HCT116 (cell line): Measurements from ENCODE around the gene CDYL2. TPM values are rescaled to one million over a fixed set of nuclear protein-coding genes. Genes with fewer than 3 reads are reported as not detected.

Source experiments
- ATAC-seq: fragments of 200-7000 bp; cut with Tn5 transposase; 2 replicates; pipeline ENCODE4 v1.9.1; 2020; ENCODE audit warnings: mild to moderate bottlenecking, moderate library complexity
- BruUV-seq: library from RNA; stranded (reverse); fragments of 400-500 nt; replicated peaks from 2 replicates; lab custom pipeline; 2021; lab: Mats Ljungman, UMichigan
- CTCF ChIA-PET: fragments of 300-600 bp; sonication (Branson Sonifier 250); formaldehyde crosslinking; loops from one replicate; lab custom pipeline; 2021; ENCODE audit warnings: antibody characterized with exemption; lab: Charles Lee
- POLR2A ChIA-PET: fragments of 300-600, 350-600 bp; sonication (Branson Sonifier 250); formaldehyde crosslinking; loops from one replicate; lab custom pipeline; 2021; ENCODE audit warnings: antibody characterized with exemption; lab: Charles Lee
- RAD21 ChIA-PET, 2 experiments: fragments of 300-600 bp; sonication (Branson Sonifier 250); formaldehyde crosslinking; loops; one replicate each; lab custom pipeline; 2023; ENCODE audit warnings: low total read pairs in 2 of 2; ENCODE audit not compliant: uncharacterized antibody in 2 of 2, unreplicated experiment in 2 of 2, low non-redundant PET in 1 of 2; lab: Charles Lee
- DNase-seq: peaks from one replicate; pipeline ENCODE4 v3.0.0-alpha.2; 2010; ENCODE audit warnings: low read depth, low spot score
- H2AFZ ChIP-seq: fragments of 200-600 bp; shearing (Covaris generic), sonication (generic); 2 replicates; pipeline ENCODE4 v1.6.1; 2017; ENCODE audit warnings: low read depth, mixed run types, mixed read lengths, antibody characterized with exemption, low read length; ENCODE audit not compliant: poor library complexity, severe bottlenecking
- H3K27ac ChIP-seq: 2 replicates; pipeline ENCODE4 v1.5.1; 2012; ENCODE audit warnings: low read depth, low read length
- H3K27me3 ChIP-seq: fragments of 200-600 bp; sonication (generic); 2 replicates; pipeline ENCODE4 v1.6.1; 2016; ENCODE audit warnings: mixed run types, low read length, mixed read lengths; ENCODE audit not compliant: insufficient read depth
- H3K36me3 ChIP-seq, 2 experiments: fragments of 200-500 bp in 1 of 2; fragments of 200-600 bp in 1 of 2; sonication (Bioruptor generic) in 1 of 2; sonication (generic) in 1 of 2; 2 replicates each; pipeline versions ENCODE4 v1.5.1 to v1.6.1; 2014 to 2016; ENCODE audit warnings: low read length in 2 of 2, inconsistent platforms in 1 of 2, mixed read lengths in 1 of 2, mixed run types in 1 of 2; ENCODE audit not compliant: insufficient read depth in 2 of 2, control insufficient read depth in 1 of 2
- H3K4me1 ChIP-seq, 2 experiments: fragments of 200-600 bp in 1 of 2; sonication (generic) in 1 of 2; 2 replicates each; pipeline versions ENCODE4 v1.5.1 to v1.6.1; 2012 to 2017; ENCODE audit warnings: low read length in 2 of 2, inconsistent platforms in 1 of 2, mild to moderate bottlenecking in 1 of 2, mixed read lengths in 1 of 2, mixed run types in 1 of 2, moderate library complexity in 1 of 2; ENCODE audit not compliant: insufficient read depth in 2 of 2, control insufficient read depth in 1 of 2
- H3K4me2 ChIP-seq: fragments of 200-600 bp; sonication (generic); 2 replicates; pipeline ENCODE4 v1.6.1; 2017; ENCODE audit warnings: mixed run types, low read length, mixed read lengths
- H3K4me3 ChIP-seq, 2 experiments: fragments of 200-600 bp in 1 of 2; sonication (generic) in 1 of 2; replicated peaks in 1 of 2; 2 replicates each; pipeline ENCODE4 v1.5.1; 2011 to 2016; ENCODE audit warnings: low read length in 2 of 2, control low read depth in 1 of 2, low read depth in 1 of 2, mild to moderate bottlenecking in 1 of 2, mixed read lengths in 1 of 2, mixed run types in 1 of 2
- H3K79me2 ChIP-seq: fragments of 200-600 bp; sonication (generic); 2 replicates; pipeline ENCODE4 v1.6.1; 2017; ENCODE audit warnings: mild to moderate bottlenecking, mixed run types, low read length, moderate library complexity, mixed read lengths; ENCODE audit not compliant: insufficient read depth
- H3K9ac ChIP-seq: fragments of 200-600 bp; sonication (generic); 2 replicates; pipeline ENCODE4 v1.6.1; 2016; ENCODE audit warnings: low read length, mixed read lengths
- H3K9me2 ChIP-seq: fragments of 200-600 bp; sonication (generic), shearing (Covaris generic); 2 replicates; pipeline ENCODE4 v1.6.1; 2017; ENCODE audit warnings: mixed run types, mild to moderate bottlenecking, moderate library complexity; ENCODE audit not compliant: insufficient read depth
- H3K9me3 ChIP-seq, 2 experiments: fragments of 200-500 bp in 1 of 2; fragments of 200-600 bp in 1 of 2; sonication (Bioruptor generic) in 1 of 2; sonication (generic) in 1 of 2; 2 replicates each; pipeline ENCODE4 v1.6.1; 2014 to 2017; ENCODE audit warnings: low read length in 2 of 2, mixed read lengths in 2 of 2, inconsistent platforms in 1 of 2, low read depth in 1 of 2, mild to moderate bottlenecking in 1 of 2, mixed run types in 1 of 2, moderate library complexity in 1 of 2; ENCODE audit not compliant: control insufficient read depth in 1 of 2, insufficient read depth in 1 of 2
- H4K20me1 ChIP-seq: fragments of 200-600 bp; sonication (generic), shearing (Covaris generic); 2 replicates; pipeline ENCODE4 v1.6.1; 2017; ENCODE audit warnings: mixed run types, mild to moderate bottlenecking, moderate library complexity; ENCODE audit not compliant: insufficient read depth
- CTCF ChIP-seq, 3 experiments: fragments of 200-600 bp in 1 of 3; sonication (generic) in 1 of 3; IDR thresholded peaks in 2 of 3; conservative IDR thresholded peaks in 1 of 3; 2 replicates each; pipeline ENCODE4 v1.5.1; 2012 to 2017; ENCODE audit warnings: low read depth in 2 of 3, low read length in 2 of 3, antibody characterized with exemption in 1 of 3, borderline replicate concordance in 1 of 3, control low read depth in 1 of 3, mild to moderate bottlenecking in 1 of 3, mixed read lengths in 1 of 3, mixed run types in 1 of 3, moderate library complexity in 1 of 3; ENCODE audit not compliant: insufficient read depth in 1 of 3
- EGR1 ChIP-seq: IDR thresholded peaks from 2 replicates; pipeline ENCODE4 v1.6.1; 2012; ENCODE audit warnings: low read depth
- ELF1 ChIP-seq: IDR thresholded peaks from 2 replicates; pipeline ENCODE4 v1.6.1; 2012; ENCODE audit warnings: low read depth, borderline replicate concordance
- EZH2phosphoT487 ChIP-seq: fragments of 200-600 bp; IDR thresholded peaks from 2 replicates; pipeline ENCODE4 v1.6.1; 2018; ENCODE audit warnings: antibody characterized with exemption, borderline replicate concordance
- FOSL1 ChIP-seq: IDR thresholded peaks from 2 replicates; pipeline ENCODE4 v1.6.1; 2012; ENCODE audit warnings: low read depth
- MAX ChIP-seq: IDR thresholded peaks from 2 replicates; pipeline ENCODE4 v1.6.1; 2012
- POLR2A ChIP-seq: IDR thresholded peaks from 2 replicates; pipeline ENCODE4 v1.7.0; 2011; ENCODE audit warnings: borderline replicate concordance; ENCODE audit not compliant: insufficient read depth, insufficient read length; ENCODE audit errors: extremely low read depth
- RAD21 ChIP-seq: IDR thresholded peaks from 2 replicates; pipeline ENCODE4 v1.6.1; 2012; ENCODE audit warnings: low read depth, mild to moderate bottlenecking
- REST ChIP-seq: IDR thresholded peaks from 2 replicates; pipeline ENCODE4 v1.6.1; 2012; ENCODE audit warnings: low read depth
- SIN3A ChIP-seq: IDR thresholded peaks from 2 replicates; pipeline ENCODE4 v1.6.1; 2012; ENCODE audit warnings: low read depth
- SP1 ChIP-seq: IDR thresholded peaks from 2 replicates; pipeline ENCODE4 v1.6.1; 2012; ENCODE audit warnings: low read depth
- TCF7L2 ChIP-seq: IDR thresholded peaks from 2 replicates; pipeline ENCODE4 v1.7.0; 2011; ENCODE audit warnings: borderline replicate concordance, inconsistent platforms; ENCODE audit not compliant: insufficient read depth, insufficient read length; ENCODE audit errors: extremely low read depth
- ZFX ChIP-seq: fragments of 450-650 bp; IDR thresholded peaks from 2 replicates; pipeline ENCODE4 v1.6.1; 2017
- ZNF274 ChIP-seq: fragments of 200-500 bp; sonication (Bioruptor generic); IDR thresholded peaks from 2 replicates; pipeline ENCODE4 v1.6.1; 2014; ENCODE audit warnings: mild to moderate bottlenecking, low read depth, low read length, inconsistent platforms
- intact Hi-C: fragments of 100-400 bp; cut with micrococcal nuclease; formaldehyde crosslinking; loops from 2 replicates; pipeline ENCODE4 v1.10.0; 2022
- total RNA-seq: library from RNA; stranded (reverse); gene quantifications from one replicate; pipeline ENCODE4 v1.2.1, GENCODE V29; 2021; ENCODE audit not compliant: unreplicated experiment

CDYL2 gene
- total RNA-seq, 1 experiment from 2014 or later, result 0.10 TPM

- CTCF ChIA-PET, result no interaction called here
- no TSS peak for BruUV-seq
- Histone ChIP-seq H3K9me2 (no peaks in the 10 kb centered on the region), H3K4me3 (no peak overlapping the region), H3K4me2 (no peak overlapping the region), H3K27me3 (0 out of 2 replicates have a peak, but pooled peaks cover 6% of the 10 kb centered on the region), H3K79me2 (no peaks in the 10 kb centered on the region), H3K9ac (no peak overlapping the region), H2AFZ (no peak overlapping the region), H3K4me1 (no peaks in the 10 kb centered on the region), H3K27ac (no peak overlapping the region), H4K20me1 (no peaks in the 10 kb centered on the region), H3K9me3 (no peaks in the 10 kb centered on the region), H3K36me3 (no peaks in the 10 kb centered on the region)
- RAD21 ChIA-PET, result no interaction called here
- ATAC-seq (no peak), DNase-seq (no peak)
- TF ChIP-seq RAD21 (no peak), ELF1 (no peak), ZFX (no peak), SIN3A (no peak), SP1 (no peak), EGR1 (no peak), CTCF (IDR thresholded peaks at IDR 0.05 in 2 of 3, conservative IDR thresholded peaks at IDR 0.05 in 1 of 3; ENCODE audit: borderline replicate concordance in 1 of 3, insufficient read depth in 1 of 3, low read depth in 2 of 3, low read length in 2 of 3) (no peak), REST (no peak), ZNF274 (no peak), EZH2phosphoT487 (no peak), FOSL1 (no peak), MAX (no peak), POLR2A (no peak), TCF7L2 (no peak)
- POLR2A ChIA-PET, result no interaction called here
- intact Hi-C loops, result no loop called here
Observed at GRCh38 chr16:80828495-80828894, 24.1 kb upstream of the CDYL2 start.
